ENCODE data around the gene PTPRC.

PTPRC gene

DNA sequence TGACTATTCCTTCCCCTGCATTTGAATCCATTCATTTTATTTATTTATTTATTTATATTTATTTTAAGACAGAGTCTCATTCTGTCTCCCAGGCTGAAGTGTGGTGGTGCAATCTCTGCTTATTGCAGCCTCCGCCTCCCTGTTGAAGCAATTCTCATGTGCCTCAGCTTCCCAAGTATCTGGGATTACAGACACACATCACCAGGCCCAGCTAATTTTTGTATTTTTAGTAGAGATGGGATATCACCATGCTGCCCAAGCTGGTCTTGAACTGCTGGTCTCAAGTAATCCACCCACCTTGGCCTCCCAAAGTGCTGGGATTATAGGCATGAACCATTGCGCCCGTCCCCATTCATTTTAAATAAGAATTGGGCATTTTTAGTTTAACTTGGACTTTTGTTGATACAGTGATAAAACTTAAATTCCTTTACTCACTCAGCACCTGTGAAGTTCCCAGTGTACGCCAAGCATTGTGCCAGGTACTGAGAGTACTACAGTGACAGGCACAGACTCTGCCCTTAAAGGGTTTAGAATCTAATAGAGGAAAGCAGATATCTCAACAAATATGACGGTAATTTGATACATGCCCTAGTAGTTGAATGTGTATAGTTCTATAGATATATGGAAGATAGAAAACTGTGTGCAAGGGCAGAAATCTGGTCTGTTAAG is 90.5 kb downstream of the PTPRC start:
- H2BK5ac ChIP-seq (ENCODE audit: low read depth, low read length, poor library complexity, severe bottlenecking), result no peak overlapping the region
- no peak overlapping the region for H3K4me3 ChIP-seq (ENCODE audit: insufficient read depth in 1 of 2, low read depth in 1 of 2, low read length in 2 of 2)
- no peak overlapping the region for H3K14ac ChIP-seq (ENCODE audit: low read length in 2 of 2)
- H4K91ac ChIP-seq (ENCODE audit: low read length), result no peak overlapping the region
- H3K18ac ChIP-seq (ENCODE audit: low read depth in 1 of 2, low read length in 2 of 2), result no peak overlapping the region
- no peak overlapping the region for H2AFZ ChIP-seq (ENCODE audit: low read depth, low read length)
- no peaks in the 10 kb centered on the region for H3K27me3 ChIP-seq (ENCODE audit: control insufficient read depth in 1 of 2, insufficient read depth in 1 of 2, low read length in 2 of 2)
- no peak overlapping the region for H3K9ac ChIP-seq (ENCODE audit: low read length)
- H2BK120ac ChIP-seq (ENCODE audit: low read depth, low read length), result no peak overlapping the region
- H3K23ac ChIP-seq (ENCODE audit: low read length in 2 of 2), result no peak overlapping the region
- DNase-seq, result no peak
- H3K4ac ChIP-seq (ENCODE audit: low read depth in 1 of 2, low read length in 2 of 2), result no peak overlapping the region
- 96% methylated on average over 5 of the region's 5 CpGs for WGBS
- H2AK5ac ChIP-seq (ENCODE audit: low read length, severe bottlenecking), result no peak overlapping the region
- H3K27ac ChIP-seq (ENCODE audit: low read length, poor library complexity, severe bottlenecking), result no peak overlapping the region
- no peaks in the 10 kb centered on the region for H3K9me3 ChIP-seq (ENCODE audit: control insufficient read depth, low read length)
- no peaks in the 10 kb centered on the region for H3K36me3 ChIP-seq (ENCODE audit: control insufficient read depth in 1 of 2, insufficient read depth in 2 of 2, low read depth in 1 of 2, low read length in 2 of 2)
- H2BK15ac ChIP-seq (ENCODE audit: low read depth, poor library complexity, severe bottlenecking), result no peak overlapping the region
- no peaks in the 10 kb centered on the region for H3K79me1 ChIP-seq (replicated peaks; ENCODE audit: low read length, poor library complexity, severe bottlenecking)
- no peak overlapping the region for H3K4me2 ChIP-seq (ENCODE audit: low read length, poor library complexity, severe bottlenecking)
- H3K4me1 ChIP-seq (ENCODE audit: control insufficient read depth, insufficient read depth, low read depth, low read length), result no peaks in the 10 kb centered on the region
- no peak overlapping the region for H4K8ac ChIP-seq (ENCODE audit: low read length)
- no peak overlapping the region for H2BK12ac ChIP-seq (ENCODE audit: low read length in 2 of 2)

DNA sequence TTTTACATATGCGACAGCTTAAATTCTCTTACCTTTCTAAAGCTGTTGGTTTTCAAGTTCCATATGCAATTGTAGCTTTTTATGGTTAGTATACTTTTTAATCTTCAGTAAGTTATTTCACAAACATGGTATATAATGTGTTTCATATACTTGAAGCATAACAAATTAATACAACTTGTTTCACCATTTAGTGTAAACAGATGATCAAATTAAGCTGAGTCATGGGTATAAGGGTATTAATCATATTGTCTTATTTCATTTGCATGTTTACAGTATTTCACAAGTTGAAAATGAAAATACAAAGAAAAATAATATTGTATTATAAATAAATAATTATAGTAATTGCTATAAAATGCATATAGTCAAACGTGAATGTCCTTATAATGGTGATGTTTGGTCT is 92.1 kb downstream of the PTPRC start:
- no peak for DNase-seq
- no peak overlapping the region for H2BK120ac ChIP-seq (ENCODE audit: low read depth, low read length)
- H3K27ac ChIP-seq (ENCODE audit: low read length, poor library complexity, severe bottlenecking), result no peak overlapping the region
- no peak overlapping the region for H3K4me2 ChIP-seq (ENCODE audit: low read length, poor library complexity, severe bottlenecking)
- H3K9ac ChIP-seq (ENCODE audit: low read length), result no peak overlapping the region
- no peaks in the 10 kb centered on the region for H3K27me3 ChIP-seq (ENCODE audit: control insufficient read depth in 1 of 2, insufficient read depth in 1 of 2, low read length in 2 of 2)
- H2AK5ac ChIP-seq (ENCODE audit: low read length, severe bottlenecking), result no peak overlapping the region
- H2BK5ac ChIP-seq (ENCODE audit: low read depth, low read length, poor library complexity, severe bottlenecking), result no peak overlapping the region
- H2BK15ac ChIP-seq (ENCODE audit: low read depth, poor library complexity, severe bottlenecking), result no peak overlapping the region
- H2AFZ ChIP-seq (ENCODE audit: low read depth, low read length), result no peak overlapping the region
- no peaks in the 10 kb centered on the region for H3K79me1 ChIP-seq (replicated peaks; ENCODE audit: low read length, poor library complexity, severe bottlenecking)
- 88% methylated on average over 1 of the region's 2 CpGs for WGBS
- no peak overlapping the region for H4K8ac ChIP-seq (ENCODE audit: low read length)
- no peaks in the 10 kb centered on the region for H3K4me1 ChIP-seq (ENCODE audit: control insufficient read depth, insufficient read depth, low read depth, low read length)
- no peak overlapping the region for H2BK12ac ChIP-seq (ENCODE audit: low read length in 2 of 2)
- H3K36me3 ChIP-seq (ENCODE audit: control insufficient read depth in 1 of 2, insufficient read depth in 2 of 2, low read depth in 1 of 2, low read length in 2 of 2), result no peaks in the 10 kb centered on the region
- H4K91ac ChIP-seq (ENCODE audit: low read length), result no peak overlapping the region
- H3K23ac ChIP-seq (ENCODE audit: low read length in 2 of 2), result no peak overlapping the region
- no peak overlapping the region for H3K18ac ChIP-seq (ENCODE audit: low read depth in 1 of 2, low read length in 2 of 2)
- no peaks in the 10 kb centered on the region for H3K9me3 ChIP-seq (ENCODE audit: control insufficient read depth, low read length)
- no peak overlapping the region for H3K4me3 ChIP-seq (ENCODE audit: insufficient read depth in 1 of 2, low read depth in 1 of 2, low read length in 2 of 2)
- H3K14ac ChIP-seq (ENCODE audit: low read length in 2 of 2), result no peak overlapping the region
- H3K4ac ChIP-seq (ENCODE audit: low read depth in 1 of 2, low read length in 2 of 2), result no peak overlapping the region

DNA sequence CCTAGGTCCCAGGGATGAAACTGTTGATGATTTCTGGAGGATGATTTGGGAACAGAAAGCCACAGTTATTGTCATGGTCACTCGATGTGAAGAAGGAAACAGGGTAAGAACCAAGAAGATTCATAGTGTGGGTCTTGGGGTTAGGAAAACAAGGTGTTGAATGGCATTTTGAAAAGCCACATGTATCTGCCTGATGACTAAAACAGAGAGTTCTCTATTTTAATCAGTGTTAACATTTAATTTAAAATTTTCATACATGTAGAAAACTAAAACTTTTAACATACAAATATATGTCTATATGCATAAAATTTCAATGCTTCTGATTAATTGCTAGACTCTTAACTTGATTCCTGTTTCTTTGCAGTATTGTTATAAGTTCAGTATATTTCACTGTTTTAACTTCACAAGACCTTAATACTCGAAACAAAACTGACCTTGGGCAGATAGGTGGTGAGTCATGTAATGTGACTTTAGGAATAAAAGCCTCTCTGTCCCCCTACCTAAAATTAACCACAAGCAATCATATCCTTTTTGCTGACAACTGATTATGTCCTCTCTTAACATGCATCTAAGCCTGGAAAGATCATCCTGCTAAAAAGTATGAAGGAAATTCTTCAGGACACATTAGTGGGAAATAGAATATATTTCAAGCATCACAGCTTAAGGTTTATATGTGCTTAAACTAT is 95.6 kb downstream of the PTPRC start:
- no peak overlapping the region for H2AK5ac ChIP-seq (ENCODE audit: low read length, severe bottlenecking)
- no peak overlapping the region for H4K91ac ChIP-seq (ENCODE audit: low read length)
- H3K4me3 ChIP-seq (ENCODE audit: insufficient read depth in 1 of 2, low read depth in 1 of 2, low read length in 2 of 2), result no peak overlapping the region
- H3K4me2 ChIP-seq (ENCODE audit: low read length, poor library complexity, severe bottlenecking), result no peak overlapping the region
- no peaks in the 10 kb centered on the region for H3K27me3 ChIP-seq (ENCODE audit: control insufficient read depth in 1 of 2, insufficient read depth in 1 of 2, low read length in 2 of 2)
- 53% methylated on average over 1 of the region's 2 CpGs for WGBS
- H3K36me3 ChIP-seq (ENCODE audit: control insufficient read depth in 1 of 2, insufficient read depth in 2 of 2, low read depth in 1 of 2, low read length in 2 of 2), result no peaks in the 10 kb centered on the region
- H3K9me3 ChIP-seq (ENCODE audit: control insufficient read depth, low read length), result peaks cover 15% of the 10 kb centered on the region
- H2AFZ ChIP-seq (ENCODE audit: low read depth, low read length), result no peak overlapping the region
- H3K18ac ChIP-seq (ENCODE audit: low read depth in 1 of 2, low read length in 2 of 2), result no peak overlapping the region
- no peak overlapping the region for H3K9ac ChIP-seq (ENCODE audit: low read length)
- no peak overlapping the region for H3K14ac ChIP-seq (ENCODE audit: low read length in 2 of 2)
- no peak overlapping the region for H2BK5ac ChIP-seq (ENCODE audit: low read depth, low read length, poor library complexity, severe bottlenecking)
- H2BK12ac ChIP-seq (ENCODE audit: low read length in 2 of 2), result no peak overlapping the region
- no peaks in the 10 kb centered on the region for H3K4me1 ChIP-seq (ENCODE audit: control insufficient read depth, insufficient read depth, low read depth, low read length)
- no peak for DNase-seq
- H2BK120ac ChIP-seq (ENCODE audit: low read depth, low read length), result no peak overlapping the region
- H3K79me1 ChIP-seq (replicated peaks; ENCODE audit: low read length, poor library complexity, severe bottlenecking), result no peaks in the 10 kb centered on the region
- H4K8ac ChIP-seq (ENCODE audit: low read length), result no peak overlapping the region
- no peak overlapping the region for H3K27ac ChIP-seq (ENCODE audit: low read length, poor library complexity, severe bottlenecking)
- H2BK15ac ChIP-seq (ENCODE audit: low read depth, poor library complexity, severe bottlenecking), result no peak overlapping the region
- no peak overlapping the region for H3K23ac ChIP-seq (ENCODE audit: low read length in 2 of 2)
- H3K4ac ChIP-seq (ENCODE audit: low read depth in 1 of 2, low read length in 2 of 2), result no peak overlapping the region

DNA sequence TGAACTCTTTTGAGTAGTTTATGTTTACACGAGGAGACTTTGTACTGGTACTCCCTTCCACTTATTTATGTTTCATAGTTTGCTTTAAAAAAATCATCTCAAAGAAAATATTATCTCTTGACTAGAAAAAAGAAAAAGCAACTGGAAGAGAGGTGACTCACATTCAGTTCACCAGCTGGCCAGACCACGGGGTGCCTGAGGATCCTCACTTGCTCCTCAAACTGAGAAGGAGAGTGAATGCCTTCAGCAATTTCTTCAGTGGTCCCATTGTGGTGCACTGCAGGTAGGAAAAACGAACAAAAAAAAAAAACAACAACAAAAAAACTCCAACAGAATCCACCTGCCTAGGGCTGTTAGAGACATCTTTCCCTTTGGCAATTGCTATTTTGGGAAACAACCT is 102.9 kb downstream of the PTPRC start:
- H2AK5ac ChIP-seq (ENCODE audit: low read length, severe bottlenecking), result no peak overlapping the region
- H3K36me3 ChIP-seq (ENCODE audit: control insufficient read depth in 1 of 2, insufficient read depth in 2 of 2, low read depth in 1 of 2, low read length in 2 of 2), result no peaks in the 10 kb centered on the region
- no peak overlapping the region for H2BK12ac ChIP-seq (ENCODE audit: low read length in 2 of 2)
- H3K9ac ChIP-seq (ENCODE audit: low read length), result no peak overlapping the region
- H3K27ac ChIP-seq (ENCODE audit: low read length, poor library complexity, severe bottlenecking), result no peak overlapping the region
- no peak overlapping the region for H3K14ac ChIP-seq (ENCODE audit: low read length in 2 of 2)
- no peak overlapping the region for H3K18ac ChIP-seq (ENCODE audit: low read depth in 1 of 2, low read length in 2 of 2)
- H4K91ac ChIP-seq (ENCODE audit: low read length), result no peak overlapping the region
- no peak overlapping the region for H2BK15ac ChIP-seq (ENCODE audit: low read depth, poor library complexity, severe bottlenecking)
- no peak for DNase-seq
- no peak overlapping the region for H2BK5ac ChIP-seq (ENCODE audit: low read depth, low read length, poor library complexity, severe bottlenecking)
- no peaks in the 10 kb centered on the region for H3K79me1 ChIP-seq (replicated peaks; ENCODE audit: low read length, poor library complexity, severe bottlenecking)
- H2BK120ac ChIP-seq (ENCODE audit: low read depth, low read length), result no peak overlapping the region
- peaks cover 15% of the 10 kb centered on the region for H3K9me3 ChIP-seq (ENCODE audit: control insufficient read depth, low read length)
- no peak overlapping the region for H4K8ac ChIP-seq (ENCODE audit: low read length)
- H3K4me2 ChIP-seq (ENCODE audit: low read length, poor library complexity, severe bottlenecking), result no peak overlapping the region
- WGBS, result 27% methylated on average over 2 of the region's 3 CpGs
- H3K23ac ChIP-seq (ENCODE audit: low read length in 2 of 2), result no peak overlapping the region
- H3K4me1 ChIP-seq (ENCODE audit: control insufficient read depth, insufficient read depth, low read depth, low read length), result peaks cover 2% of the 10 kb centered on the region
- no peak overlapping the region for H3K4ac ChIP-seq (ENCODE audit: low read depth in 1 of 2, low read length in 2 of 2)
- H2AFZ ChIP-seq (ENCODE audit: low read depth, low read length), result no peak overlapping the region
- no peaks in the 10 kb centered on the region for H3K27me3 ChIP-seq (ENCODE audit: control insufficient read depth in 1 of 2, insufficient read depth in 1 of 2, low read length in 2 of 2)
- no peak overlapping the region for H3K4me3 ChIP-seq (ENCODE audit: insufficient read depth in 1 of 2, low read depth in 1 of 2, low read length in 2 of 2)

All from mesenchymal stem cell (in vitro differentiated cells and primary cell).